D341Med (cell line): Measurements from ENCODE around the gene LDHAL6B.

Experiments used
- DNase-seq: peaks from one replicate; pipeline ENCODE4 v3.0.0; 2012; ENCODE audit warnings: low spot score

LDHAL6B gene

GRCh38 chr15:59177317-59177660 lies 29.4 kb upstream of the LDHAL6B start:
- no peak for DNase-seq

GRCh38 chr15:59178151-59178695 lies 28.4 kb upstream of the LDHAL6B start:
- DNase-seq = no peak

- DNase-seq = no peak
These were observed 26.9 kb upstream of the LDHAL6B start for GRCh38 chr15:59179717-59180116.

- no peak for DNase-seq
These were observed 25.6 kb upstream of the LDHAL6B start for GRCh38 chr15:59180945-59181600.

- no peak for DNase-seq
These were observed 20.9 kb upstream of the LDHAL6B start for GRCh38 chr15:59185725-59186124.

GRCh38 chr15:59186501-59186900 lies 20.1 kb upstream of the LDHAL6B start:
- DNase-seq = no peak

- DNase-seq = no peak
These were observed 17.4 kb upstream of the LDHAL6B start for GRCh38 chr15:59189241-59189640.

- no peak for DNase-seq
These were observed 16.4 kb upstream of the LDHAL6B start for GRCh38 chr15:59190291-59190690.

GRCh38 chr15:59191855-59192237 lies 14.8 kb upstream of the LDHAL6B start:
- no peak for DNase-seq

- no peak for DNase-seq
These were observed 11.9 kb upstream of the LDHAL6B start for GRCh38 chr15:59194639-59195325.

- DNase-seq = no peak
These were observed 10.2 kb upstream of the LDHAL6B start for GRCh38 chr15:59196416-59196815.

- no peak for DNase-seq
These were observed 9.2 kb upstream of the LDHAL6B start for GRCh38 chr15:59197454-59197853.

- DNase-seq = no peak
These were observed 6.8 kb upstream of the LDHAL6B start for GRCh38 chr15:59199626-59200465.

- DNase-seq = no peak
These were observed 6.1 kb upstream of the LDHAL6B start for GRCh38 chr15:59200560-59200959.

GRCh38 chr15:59203008-59203407 lies 3.6 kb upstream of the LDHAL6B start:
- DNase-seq = no peak

GRCh38 chr15:59203657-59204056 lies 3.0 kb upstream of the LDHAL6B start:
- no peak for DNase-seq

- no peak for DNase-seq
These were observed 612 bp upstream of the LDHAL6B start for GRCh38 chr15:59205839-59206622.

- DNase-seq = no peak
These were observed 2.1 kb downstream of the LDHAL6B start for GRCh38 chr15:59208613-59209249.

GRCh38 chr15:59210186-59210585 lies 3.5 kb downstream of the LDHAL6B start:
- DNase-seq = no peak

GRCh38 chr15:59216911-59217310 lies 10.3 kb downstream of the LDHAL6B start:
- DNase-seq = no peak

GRCh38 chr15:59217876-59218498 lies 11.3 kb downstream of the LDHAL6B start:
- no peak for DNase-seq
